GM12892 (cell line): ENCODE results near the gene S100B.

ENCODE experiments used
- POLR2A ChIP-seq: IDR thresholded peaks from 2 replicates; pipeline ENCODE4 v1.6.1; 2011; ENCODE audit warnings: low read depth, low read length, control low read depth
- POLR2AphosphoS5 ChIP-seq: IDR thresholded peaks from 2 replicates; pipeline ENCODE4 v1.6.1; 2011; ENCODE audit warnings: low read depth, low read length, control low read depth
- TAF1 ChIP-seq: IDR thresholded peaks from 2 replicates; pipeline ENCODE4 v1.6.1; 2011; ENCODE audit warnings: low read depth, mild to moderate bottlenecking, control low read depth, low read length, borderline replicate concordance

- TF ChIP-seq POLR2AphosphoS5 (no peak), POLR2A (no peak), TAF1 (no peak)
Measured at GRCh38 chr21:46572850-46573249, 32.0 kb downstream of the S100B start.
